ENCODE results near the gene LHFPL3. TPM values are rescaled to one million over a fixed set of nuclear protein-coding genes. Genes with fewer than 3 reads are reported as not detected.

The LHFPL3 gene
- total and polyA plus RNA-seq, 2 of the 13 experiments (the other 11 are each of a cell fraction or from before 2014, with no cell fraction given), result not detected

- TF ChIP-seq REST (IDR thresholded peaks at IDR 0.05; ENCODE audit: borderline replicate concordance in 1 of 2, low read depth in 1 of 2, low read length in 2 of 2) (peak; percentile 91 to 97), ZNF414 (CRISPR knock-in tag; IDR thresholded peaks at IDR 0.05) (no peak), SMAD3 (CRISPR knock-in tag; IDR thresholded peaks at IDR 0.05) (0 out of 2 replicates have a peak, but pooled peaks have one; percentile 25), THAP11 (CRISPR knock-in tag; IDR thresholded peaks at IDR 0.05) (peak; percentile 36; the same call in 1 of the 2 replicates), HMGXB3 (CRISPR knock-in tag; IDR thresholded peaks at IDR 0.05; ENCODE audit: borderline replicate concordance) (0 out of 2 replicates have a peak, but pooled peaks have one; percentile 32), ETV5 (CRISPR knock-in tag; IDR thresholded peaks at IDR 0.05; ENCODE audit: borderline replicate concordance) (peak; percentile 47; the same call in 1 of the 2 replicates), TCF7L2 (IDR thresholded peaks at IDR 0.05; ENCODE audit: low read depth, low read length) (no peak), ARNT2 (CRISPR knock-in tag; IDR thresholded peaks at IDR 0.05; ENCODE audit: low read depth) (no peak), GABPA (IDR thresholded peaks at IDR 0.05; ENCODE audit: low read depth, low read length) (no peak), GABPA (CRISPR knock-in tag; IDR thresholded peaks at IDR 0.05; ENCODE audit: low read depth) (peak; percentile 42; the same call in 1 of the 2 replicates), RNF219 (CRISPR knock-in tag; IDR thresholded peaks at IDR 0.05) (no peak), ZNF792 (CRISPR knock-in tag; IDR thresholded peaks at IDR 0.05) (peak; percentile 75), GATAD1 (CRISPR knock-in tag; IDR thresholded peaks at IDR 0.05) (0 out of 2 replicates have a peak, but pooled peaks have one; percentile 30), SNAI1 (CRISPR knock-in tag; IDR thresholded peaks at IDR 0.05; ENCODE audit: borderline replicate concordance) (no peak), MATR3 (CRISPR knock-in tag; IDR thresholded peaks at IDR 0.05) (no peak)
These were observed 223.7 kb downstream of the LHFPL3 start (continued) for GRCh38 chr7:104552102-104552501.
